Keratinocyte (primary cell): Measurements from ENCODE around the gene NPIPB6.
"Not testable (repeated sequence)": the region's sequence is repeated elsewhere in the genome, so short reads cannot be mapped to it uniquely, and the experiment has no call there.

ENCODE experiments used
- EZH2 ChIP-seq: IDR thresholded peaks from one replicate; pipeline ENCODE4 v1.6.1; 2012; ENCODE audit warnings: inconsistent platforms, mild to moderate bottlenecking, low read length, moderate library complexity
- TF ChIP-seq, protein P1 (sequence below), 3 experiments: IDR thresholded peaks in 1 of 3; conservative IDR thresholded peaks in 1 of 3; optimal IDR thresholded peaks in 1 of 3; 2 replicates in 2 of 3; 3 replicates in 1 of 3; pipeline versions ENCODE3 to v1.5.1; 2011; ENCODE audit warnings: low read length in 3 of 3, mild to moderate bottlenecking in 3 of 3, moderate library complexity in 2 of 3, control low read depth in 1 of 3, inconsistent platforms in 1 of 3; ENCODE audit not compliant: insufficient read depth in 2 of 3; ENCODE audit errors: extremely low read depth in 1 of 3

DNA sequence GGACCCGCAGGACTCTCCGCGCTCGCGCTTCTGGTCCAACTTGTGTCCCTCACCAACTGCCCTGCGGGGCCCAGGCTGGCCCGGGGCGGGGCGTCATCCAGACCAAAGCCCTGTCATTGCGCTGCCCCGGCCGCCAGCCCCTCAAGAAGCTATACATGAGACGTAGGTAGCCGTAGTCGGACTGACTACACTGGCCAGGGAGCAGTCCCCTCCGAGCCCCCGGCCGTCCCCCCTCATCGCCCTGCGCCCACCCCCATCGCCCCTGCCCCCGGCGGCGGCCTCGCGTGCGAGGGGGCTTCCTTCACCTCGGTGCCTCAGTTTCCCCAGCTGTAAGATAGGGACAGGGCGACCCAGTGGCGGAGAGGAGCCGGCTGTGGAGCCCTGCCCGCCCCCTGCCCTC is 4.6 kb upstream of the NPIPB6 start:
- TF ChIP-seq, protein P1, sequence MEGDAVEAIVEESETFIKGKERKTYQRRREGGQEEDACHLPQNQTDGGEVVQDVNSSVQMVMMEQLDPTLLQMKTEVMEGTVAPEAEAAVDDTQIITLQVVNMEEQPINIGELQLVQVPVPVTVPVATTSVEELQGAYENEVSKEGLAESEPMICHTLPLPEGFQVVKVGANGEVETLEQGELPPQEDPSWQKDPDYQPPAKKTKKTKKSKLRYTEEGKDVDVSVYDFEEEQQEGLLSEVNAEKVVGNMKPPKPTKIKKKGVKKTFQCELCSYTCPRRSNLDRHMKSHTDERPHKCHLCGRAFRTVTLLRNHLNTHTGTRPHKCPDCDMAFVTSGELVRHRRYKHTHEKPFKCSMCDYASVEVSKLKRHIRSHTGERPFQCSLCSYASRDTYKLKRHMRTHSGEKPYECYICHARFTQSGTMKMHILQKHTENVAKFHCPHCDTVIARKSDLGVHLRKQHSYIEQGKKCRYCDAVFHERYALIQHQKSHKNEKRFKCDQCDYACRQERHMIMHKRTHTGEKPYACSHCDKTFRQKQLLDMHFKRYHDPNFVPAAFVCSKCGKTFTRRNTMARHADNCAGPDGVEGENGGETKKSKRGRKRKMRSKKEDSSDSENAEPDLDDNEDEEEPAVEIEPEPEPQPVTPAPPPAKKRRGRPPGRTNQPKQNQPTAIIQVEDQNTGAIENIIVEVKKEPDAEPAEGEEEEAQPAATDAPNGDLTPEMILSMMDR (optimal IDR thresholded peaks at IDR 0.05 in 1 of 3, IDR thresholded peaks at IDR 0.05 in 1 of 3, conservative IDR thresholded peaks at IDR 0.05 in 1 of 3; ENCODE audit: extremely low read depth in 1 of 3, insufficient read depth in 2 of 3, low read length in 3 of 3), result not testable (repeated sequence)
- TF ChIP-seq EZH2, result not testable (repeated sequence)
